T-cell (primary cell): ENCODE results near the gene RAB31. TPM values are rescaled to one million over a fixed set of nuclear protein-coding genes. Genes with fewer than 3 reads are reported as not detected.

Experiments
- ATAC-seq, 4 experiments: fragments of 200-7000 bp in 3 of 4; fragments of 150-1000 bp in 1 of 4; cut with Tn5 transposase; replicated peaks in 1 of 4; 1 replicate in 3 of 4; 2 replicates in 1 of 4; pipeline ENCODE4 v1.10.0; 2021; ENCODE audit warnings: moderate library complexity in 3 of 4, mild to moderate bottlenecking in 2 of 4, moderate number of reproducible peaks in 1 of 4
- CTCF ChIA-PET, 2 donors: fragments of 300-600 bp; sonication (Branson Sonifier 250); formaldehyde crosslinking; loops; one replicate each; lab custom pipeline; 2022; ENCODE audit warnings: antibody characterized with exemption in 2 of 2; lab: Charles Lee
- POLR2A ChIA-PET, 2 donors: fragments of 300-600 bp; sonication (Branson Sonifier 250); formaldehyde crosslinking; loops; one replicate each; lab custom pipeline; 2022; ENCODE audit warnings: antibody characterized with exemption in 2 of 2; lab: Charles Lee
- DNase-seq, 35 experiments: peaks; one replicate each; pipeline versions ENCODE4 v3.0.0 to v3.0.0-alpha.2; 2013 to 2023
- H3K27ac ChIP-seq: one replicate; pipeline ENCODE4 v1.5.1; 2013; ENCODE audit warnings: low read length
- H3K27me3 ChIP-seq, 2 experiments: replicated peaks in 1 of 2; 1 replicate in 1 of 2; 2 replicates in 1 of 2; pipeline versions ENCODE4 v1.6.1 to v1.7.0; 2013; ENCODE audit warnings: low read length in 1 of 2, mixed read lengths in 1 of 2; ENCODE audit not compliant: control insufficient read depth in 2 of 2, insufficient read depth in 2 of 2; ENCODE audit errors: extremely low read depth in 1 of 2
- H3K36me3 ChIP-seq, 2 donors: 1 replicate in 1 of 2; 2 replicates in 1 of 2; pipeline versions ENCODE4 v1.6.1 to v1.7.0; 2013; ENCODE audit warnings: low read length in 1 of 2; ENCODE audit not compliant: control insufficient read depth in 2 of 2, insufficient read depth in 1 of 2; ENCODE audit errors: extremely low read depth in 1 of 2
- H3K4me1 ChIP-seq, 2 experiments: 1 replicate in 1 of 2; 2 replicates in 1 of 2; pipeline versions ENCODE4 v1.6.1 to v1.7.0; 2013; ENCODE audit warnings: low read length in 2 of 2, mixed read lengths in 1 of 2; ENCODE audit not compliant: insufficient read depth in 2 of 2, control insufficient read depth in 1 of 2; ENCODE audit errors: extremely low read depth in 1 of 2
- H3K4me3 ChIP-seq, 2 donors: 1 replicate in 1 of 2; 2 replicates in 1 of 2; pipeline versions ENCODE4 v1.5.1 to v1.7.0; 2013; ENCODE audit warnings: mild to moderate bottlenecking in 2 of 2, low read length in 1 of 2, moderate library complexity in 1 of 2; ENCODE audit not compliant: control insufficient read depth in 1 of 2; ENCODE audit errors: extremely low read depth in 1 of 2
- H3K9me3 ChIP-seq: 2 replicates; pipeline ENCODE4 v1.7.0; 2013
- H3K27ac Mint-ChIP-seq, 2 donors: one replicate each; pipeline ENCODE4 v1.8.0; 2020 to 2021; ENCODE audit warnings: mild to moderate bottlenecking in 2 of 2, mixed read lengths in 2 of 2
- H3K27me3 Mint-ChIP-seq, 2 donors: one replicate each; pipeline ENCODE4 v1.8.0; 2021 to 2022; ENCODE audit warnings: mixed read lengths in 2 of 2
- H3K36me3 Mint-ChIP-seq: one replicate; pipeline ENCODE4 v1.8.0; 2021; ENCODE audit warnings: mixed read lengths
- H3K4me1 Mint-ChIP-seq, 3 donors: one replicate each; pipeline ENCODE4 v1.8.0; 2020 to 2022; ENCODE audit warnings: mixed read lengths in 3 of 3, mild to moderate bottlenecking in 1 of 3
- H3K4me3 Mint-ChIP-seq, 3 donors: one replicate each; pipeline ENCODE4 v1.8.0; 2020 to 2022; ENCODE audit warnings: mild to moderate bottlenecking in 3 of 3, mixed read lengths in 3 of 3, moderate library complexity in 3 of 3
- H3K9me3 Mint-ChIP-seq, 3 donors: one replicate each; pipeline ENCODE4 v1.8.0; 2020 to 2022; ENCODE audit warnings: mixed read lengths in 3 of 3
- WGBS: methylation state at CpG from one replicate; pipeline ENCODE4 v1.1.5; 2013; ENCODE audit warnings: missing lambda C conversion rate; ENCODE audit not compliant: insufficient coverage; 5-methylcytosine and 5-hydroxymethylcytosine counted together
- total RNA-seq, 35 experiments: library from RNA in 6 of 35; stranded (reverse) in 6 of 35; fragments of 120-200 nt in 1 of 35; gene quantifications; one replicate each; pipeline versions ENCODE4 v1.2.1 to v1.2.4 and lab custom pipeline; 2013 to 2026

RAB31 gene
- total RNA-seq, 5 donors from 2014 or later (not counting 1 experiment from before 2014, with no cell fraction given): 0.60 to 2.0 (median 1.5) TPM

- POLR2A ChIA-PET: no interaction called here
Observed at GRCh38 chr18:9810994-9811705, 103.0 kb downstream of the RAB31 start.

GRCh38 chr18:9811978-9812377 lies 103.9 kb downstream of the RAB31 start:
- ChIA-PET POLR2A (no interaction called here), CTCF (interaction anchor here in 1 of 2 donors (0.6 kb wide), 1 partner anchor 1927 kb away, joined by 3 read pairs; no protein-coding TSS in a partner anchor)
- no peaks in the 10 kb centered on the region for H3K4me1 Mint-ChIP-seq
- no peak for ATAC-seq
- DNase-seq: no peak
- peaks cover 3 to 4% of the 10 kb centered on the region in 2 donors for H3K27me3 Mint-ChIP-seq
- no peak overlapping the region for H3K27ac ChIP-seq
- no peaks in the 10 kb centered on the region for H3K4me1 ChIP-seq
- no peak overlapping the region for H3K4me3 Mint-ChIP-seq
- no peak overlapping the region for H3K27ac Mint-ChIP-seq
- H3K4me3 ChIP-seq: no peak overlapping the region
- H3K9me3 Mint-ChIP-seq: no peaks in the 10 kb centered on the region
- H3K36me3 ChIP-seq: no peaks in the 10 kb centered on the region
- H3K9me3 ChIP-seq: no peaks in the 10 kb centered on the region
- peaks cover 0 to 11% of the 10 kb centered on the region in 2 experiments for H3K27me3 ChIP-seq
- H3K36me3 Mint-ChIP-seq: no peaks in the 10 kb centered on the region
- no CpG with 5 or more reads among the region's 5 CpGs for WGBS

More at GRCh38 chr18:9810994-9811705, 103.0 kb downstream of the RAB31 start:
- Histone ChIP-seq H3K4me1 (no peaks in the 10 kb centered on the region), H3K4me3 (no peak overlapping the region), H3K36me3 (no peaks in the 10 kb centered on the region), H3K27ac (no peak overlapping the region), H3K27me3 (peaks cover 0 to 13% of the 10 kb centered on the region in 2 experiments), H3K9me3 (no peaks in the 10 kb centered on the region)
- H3K27ac Mint-ChIP-seq: no peak overlapping the region
- no peak for ATAC-seq
- H3K36me3 Mint-ChIP-seq: no peaks in the 10 kb centered on the region
- no peaks in the 10 kb centered on the region for H3K9me3 Mint-ChIP-seq
- no peak overlapping the region for H3K4me3 Mint-ChIP-seq
- H3K27me3 Mint-ChIP-seq: peaks cover 2 to 4% of the 10 kb centered on the region in 2 donors
- CTCF ChIA-PET: no interaction called here
- 100% methylated on average over 6 of the region's 14 CpGs for WGBS
- no peak for DNase-seq
- H3K4me1 Mint-ChIP-seq: no peaks in the 10 kb centered on the region

GRCh38 chr18:9814431-9814830 lies 106.3 kb downstream of the RAB31 start:
- H3K36me3 Mint-ChIP-seq: no peaks in the 10 kb centered on the region

GRCh38 chr18:9817286-9817685 lies 109.2 kb downstream of the RAB31 start:
- POLR2A ChIA-PET: no interaction called here
- Mint-ChIP-seq H3K4me1 (no peaks in the 10 kb centered on the region), H3K4me3 (no peak overlapping the region), H3K27ac (no peak overlapping the region), H3K27me3 (peaks cover 6% of the 10 kb centered on the region in 2 donors), H3K9me3 (peaks cover 7 to 16% (median 8%) of the 10 kb centered on the region in 3 donors), H3K36me3 (no peaks in the 10 kb centered on the region)
- no peaks in the 10 kb centered on the region for H3K36me3 ChIP-seq
- H3K4me3 ChIP-seq: no peak overlapping the region
- CTCF ChIA-PET: no interaction called here
- peaks cover 0 to 5% of the 10 kb centered on the region in 2 experiments for H3K27me3 ChIP-seq
- no peak overlapping the region for H3K27ac ChIP-seq
- WGBS: 55% methylated on average over 2 of the region's 4 CpGs
- DNase-seq (no peak), ATAC-seq (no peak)
- no peaks in the 10 kb centered on the region for H3K9me3 ChIP-seq
- H3K4me1 ChIP-seq: no peaks in the 10 kb centered on the region

More at GRCh38 chr18:9814431-9814830, 106.3 kb downstream of the RAB31 start:
- peaks cover 7 to 14% (median 7%) of the 10 kb centered on the region in 3 donors for H3K9me3 Mint-ChIP-seq
- H3K27me3 Mint-ChIP-seq: peaks cover 6% of the 10 kb centered on the region in 2 donors
- ChIA-PET POLR2A (no interaction called here), CTCF (no interaction called here)
- ATAC-seq: no peak
- no peaks in the 10 kb centered on the region for H3K36me3 ChIP-seq
- no CpG with 5 or more reads among the region's 4 CpGs for WGBS
- H3K4me1 ChIP-seq: no peaks in the 10 kb centered on the region
- DNase-seq: no peak
- no peak overlapping the region for H3K27ac ChIP-seq
- H3K4me3 Mint-ChIP-seq: no peak overlapping the region
- no peak overlapping the region for H3K27ac Mint-ChIP-seq
- peaks cover 0 to 9% of the 10 kb centered on the region in 2 experiments for H3K27me3 ChIP-seq
- H3K4me1 Mint-ChIP-seq: no peaks in the 10 kb centered on the region
- no peaks in the 10 kb centered on the region for H3K9me3 ChIP-seq
- H3K4me3 ChIP-seq: no peak overlapping the region

- CTCF ChIA-PET: no interaction called here
- no peaks in the 10 kb centered on the region for H3K36me3 Mint-ChIP-seq
- ATAC-seq: no peak
Observed at GRCh38 chr18:9817725-9818422, 109.8 kb downstream of the RAB31 start.

GRCh38 chr18:9818423-9818734 lies 110.3 kb downstream of the RAB31 start:
- Histone ChIP-seq H3K36me3 (no peaks in the 10 kb centered on the region), H3K4me3 (no peak overlapping the region), H3K4me1 (no peaks in the 10 kb centered on the region), H3K27ac (no peak overlapping the region), H3K27me3 (no peaks in the 10 kb centered on the region), H3K9me3 (no peaks in the 10 kb centered on the region)
- no CpG with 5 or more reads among the region's 2 CpGs for WGBS
- Mint-ChIP-seq H3K27ac (no peak overlapping the region), H3K4me1 (no peaks in the 10 kb centered on the region), H3K9me3 (peaks cover 7 to 16% (median 8%) of the 10 kb centered on the region in 3 donors), H3K27me3 (peaks cover 6% of the 10 kb centered on the region in 2 donors), H3K4me3 (no peak overlapping the region), H3K36me3 (no peaks in the 10 kb centered on the region)
- DNase-seq (no peak), ATAC-seq (no peak)
- CTCF ChIA-PET: no interaction called here
- POLR2A ChIA-PET: no interaction called here

More at GRCh38 chr18:9817725-9818422, 109.8 kb downstream of the RAB31 start:
- WGBS: no CpG with 5 or more reads among the region's 8 CpGs
- no peaks in the 10 kb centered on the region for H3K9me3 ChIP-seq
- no peaks in the 10 kb centered on the region for H3K36me3 ChIP-seq
- H3K4me1 Mint-ChIP-seq: no peaks in the 10 kb centered on the region
- POLR2A ChIA-PET: no interaction called here
- H3K4me1 ChIP-seq: no peaks in the 10 kb centered on the region
- peaks cover 0 to 2% of the 10 kb centered on the region in 2 experiments for H3K27me3 ChIP-seq
- H3K27ac ChIP-seq: no peak overlapping the region
- H3K27me3 Mint-ChIP-seq: peaks cover 6 to 10% of the 10 kb centered on the region in 2 donors
- DNase-seq: no peak
- no peak overlapping the region for H3K27ac Mint-ChIP-seq
- H3K4me3 ChIP-seq: no peak overlapping the region
- peaks cover 7 to 16% (median 8%) of the 10 kb centered on the region in 3 donors for H3K9me3 Mint-ChIP-seq
- H3K4me3 Mint-ChIP-seq: no peak overlapping the region
